Limb (tissue), 2 donors: ENCODE results near the gene NCOA1.

Experiments
- DNase-seq, 2 donors: peaks; one replicate each; pipeline ENCODE4 v3.0.0-alpha.2; 2016; ENCODE audit errors: extremely low spot score in 2 of 2

NCOA1 gene

GRCh38 chr2:24682304-24682703 is 191.2 kb downstream of the NCOA1 start:
- peak; percentile 36 to 68 for DNase-seq

GRCh38 chr2:24683408-24683807 is 192.4 kb downstream of the NCOA1 start:
- no peak for DNase-seq

- DNase-seq, result no peak
These were observed 199.5 kb downstream of the NCOA1 start for GRCh38 chr2:24690524-24690923.

- peak in 1 of 2 donors; percentile 45 for DNase-seq
These were observed 200.8 kb downstream of the NCOA1 start for GRCh38 chr2:24691806-24692205.

GRCh38 chr2:24697792-24698191 is 206.7 kb downstream of the NCOA1 start:
- DNase-seq, result no peak

- no peak for DNase-seq
These were observed 211.7 kb downstream of the NCOA1 start for GRCh38 chr2:24702800-24703199.

GRCh38 chr2:24704692-24705091 is 213.6 kb downstream of the NCOA1 start:
- DNase-seq, result no peak

- no peak for DNase-seq
These were observed 216.1 kb downstream of the NCOA1 start for GRCh38 chr2:24707143-24707542.

GRCh38 chr2:24708537-24709152 is 217.6 kb downstream of the NCOA1 start:
- no peak for DNase-seq

GRCh38 chr2:24710806-24711205 is 219.8 kb downstream of the NCOA1 start:
- DNase-seq, result no peak

- peak in 1 of 2 donors; percentile 40 for DNase-seq
These were observed 220.8 kb downstream of the NCOA1 start for GRCh38 chr2:24711865-24712264.

- no peak for DNase-seq
These were observed 221.2 kb downstream of the NCOA1 start for GRCh38 chr2:24712296-24712695.

- no peak for DNase-seq
These were observed 226.4 kb downstream of the NCOA1 start for GRCh38 chr2:24717263-24717951.

- DNase-seq, result no peak
These were observed 229.3 kb downstream of the NCOA1 start for GRCh38 chr2:24720310-24720709.

- peak; percentile 70 to 80 for DNase-seq
These were observed 230.4 kb downstream of the NCOA1 start for GRCh38 chr2:24721470-24721869.

GRCh38 chr2:24722141-24722790 is 231.2 kb downstream of the NCOA1 start:
- DNase-seq, result no peak

- no peak for DNase-seq
These were observed 232.1 kb downstream of the NCOA1 start for GRCh38 chr2:24723191-24723590.

- DNase-seq, result peak in 1 of 2 donors; percentile 49
These were observed 232.6 kb downstream of the NCOA1 start for GRCh38 chr2:24723665-24724064.

GRCh38 chr2:24724111-24724775 is 233.2 kb downstream of the NCOA1 start:
- DNase-seq, result no peak

- DNase-seq, result no peak
These were observed 234.9 kb downstream of the NCOA1 start for GRCh38 chr2:24725956-24726355.

- no peak for DNase-seq
These were observed 239.4 kb downstream of the NCOA1 start for GRCh38 chr2:24730481-24730880.

- DNase-seq, result no peak
These were observed 240.0 kb downstream of the NCOA1 start for GRCh38 chr2:24731040-24731439.
